Heart left ventricle (tissue), 16 donors: Measurements from ENCODE around the gene FPR2. TPM values are rescaled to one million over a fixed set of nuclear protein-coding genes. Genes with fewer than 3 reads are reported as not detected.

ENCODE experiments used
- ATAC-seq, 4 donors: fragments of 200-7000 bp; cut with Tn5 transposase; one replicate each; pipeline ENCODE4 v1.9.1; 2020 to 2022; ENCODE audit warnings: moderate library complexity in 4 of 4, mild to moderate bottlenecking in 3 of 4, moderate number of reproducible peaks in 1 of 4
- DNase-seq, 5 donors: peaks; one replicate each; pipeline ENCODE4 v3.0.0-alpha.2; 2020
- H3K27ac ChIP-seq, 12 donors: fragments of 200-600 bp; sonication (generic) in 4 of 12; one replicate each; pipeline versions ENCODE4 v1.5.0 to v1.8.0; 2016 to 2022; ENCODE audit warnings: mild to moderate bottlenecking in 2 of 12
- H3K27me3 ChIP-seq, 9 donors: fragments of 200-600 bp; sonication (generic) in 2 of 9; one replicate each; pipeline versions ENCODE4 v1.5.1 to v1.8.0; 2016 to 2022; ENCODE audit warnings: mild to moderate bottlenecking in 3 of 9
- H3K36me3 ChIP-seq, 9 donors: fragments of 200-600 bp; sonication (generic) in 2 of 9; one replicate each; pipeline versions ENCODE4 v1.5.0 to v1.8.0; 2018 to 2022; ENCODE audit warnings: mild to moderate bottlenecking in 2 of 9
- H3K4me1 ChIP-seq, 12 donors: fragments of 200-600 bp; sonication (generic) in 4 of 12; one replicate each; pipeline versions ENCODE4 v1.5.0 to v1.8.0; 2016 to 2022; ENCODE audit warnings: mild to moderate bottlenecking in 3 of 12
- H3K4me3 ChIP-seq, 12 donors: fragments of 200-600 bp; sonication (generic) in 4 of 12; one replicate each; pipeline versions ENCODE4 v1.5.0 to v1.8.0; 2017 to 2022; ENCODE audit warnings: mild to moderate bottlenecking in 9 of 12, moderate library complexity in 4 of 12
- H3K9me3 ChIP-seq, 12 donors: fragments of 200-600 bp; sonication (generic) in 4 of 12; one replicate each; pipeline versions ENCODE4 v1.5.0 to v1.8.0; 2016 to 2022; ENCODE audit warnings: mild to moderate bottlenecking in 1 of 12
- POLR2A ChIP-seq, 2 donors: fragments of 450-650 bp; IDR thresholded peaks; one replicate each; pipeline ENCODE4 v1.6.1; 2017; ENCODE audit warnings: antibody characterized with exemption in 2 of 2, mild to moderate bottlenecking in 2 of 2, moderate library complexity in 2 of 2
- WGBS, 4 donors: extraction: QIAGEN DNeasy Blood & Tissue Kit in 2 of 4; methylation state at CpG; one replicate each; pipeline versions ENCODE4 v1.1.5 to v1.1.7; 2013 to 2018; 5-methylcytosine and 5-hydroxymethylcytosine counted together
- intact Hi-C, 10 donors: fragments of 100-400 bp; cut with DNase I; formaldehyde crosslinking; loops; one replicate each; pipeline versions ENCODE4 v1.11.1 to v1.14.2; 2022
- polyA plus RNA-seq, 2 donors: library from polyadenylated mRNA; stranded (reverse); fragments of 200-250 nt; gene quantifications; one replicate each; pipeline ENCODE4 v1.2.3, GENCODE V29; 2013
- total RNA-seq, 9 donors: library from RNA; depleted of rRNA in 2 of 9; stranded (reverse); fragments of >200 nt in 2 of 9; fragmentation: NEBNext Ultra II Directional in 3 of 9; extraction: Animal tissue kit (Norgen Biotek cat#: 25700) in 3 of 9; gene quantifications; one replicate each; pipeline versions ENCODE4 v1.1.0 to v1.2.4, GENCODE V29; 2016 to 2023
- TF ChIP-seq, protein P1 (sequence below), 12 donors: fragments of 200-600 bp; sonication (generic) in 4 of 12; IDR thresholded peaks; one replicate each; pipeline versions ENCODE4 v1.5.0 to v1.8.0; 2018 to 2022; ENCODE audit warnings: antibody characterized with exemption in 12 of 12, mild to moderate bottlenecking in 5 of 12
- donor health status: ischemic (EF 13 %, LVEDD 7.1; RV severe dilation, severe dysfunction).
- donor health status: healthy with polysubstance abuse.
- donor health status: DM: no; HTN: yes; CAD: no.
- donor health status: DM: no; HTN: no; CAD: no.
- donor health status: ischemic (EF 25% LVEDD 6.9; RV normal size, moderate dysfunction).
- donor health status: ischemic (EF 25% LVEDD 5.7; RV mildly dilated, moderate dysfunction).
- donor health status: healthy.
- donor health status: DM: yes; HTN: yes; CAD: no.
- donor health status: ischemic (EF 35%, LVEDD 5.7; RV mildly dilated, moderate dysfunction).
- donor health status: nonischemic (EF 11% LVEDD 7.7; RV severe dilation, severe dysfunction).
- donor health status: DM: yes; HTN: yes; CAD: no.
- donor health status: PGD.
- donor health status: ischemic (EF 29% LVEDD 5.4; RV normal size, mild dysfunction).
- donor health status: nonischemic (EF 23%, LVEDD 6.1; RV moderate dilation, normal function).

The FPR2 gene
- total and polyA plus RNA-seq, 11 donors, result 0.11 to 11.1 (median 0.80) TPM; not detected in 1

DNA sequence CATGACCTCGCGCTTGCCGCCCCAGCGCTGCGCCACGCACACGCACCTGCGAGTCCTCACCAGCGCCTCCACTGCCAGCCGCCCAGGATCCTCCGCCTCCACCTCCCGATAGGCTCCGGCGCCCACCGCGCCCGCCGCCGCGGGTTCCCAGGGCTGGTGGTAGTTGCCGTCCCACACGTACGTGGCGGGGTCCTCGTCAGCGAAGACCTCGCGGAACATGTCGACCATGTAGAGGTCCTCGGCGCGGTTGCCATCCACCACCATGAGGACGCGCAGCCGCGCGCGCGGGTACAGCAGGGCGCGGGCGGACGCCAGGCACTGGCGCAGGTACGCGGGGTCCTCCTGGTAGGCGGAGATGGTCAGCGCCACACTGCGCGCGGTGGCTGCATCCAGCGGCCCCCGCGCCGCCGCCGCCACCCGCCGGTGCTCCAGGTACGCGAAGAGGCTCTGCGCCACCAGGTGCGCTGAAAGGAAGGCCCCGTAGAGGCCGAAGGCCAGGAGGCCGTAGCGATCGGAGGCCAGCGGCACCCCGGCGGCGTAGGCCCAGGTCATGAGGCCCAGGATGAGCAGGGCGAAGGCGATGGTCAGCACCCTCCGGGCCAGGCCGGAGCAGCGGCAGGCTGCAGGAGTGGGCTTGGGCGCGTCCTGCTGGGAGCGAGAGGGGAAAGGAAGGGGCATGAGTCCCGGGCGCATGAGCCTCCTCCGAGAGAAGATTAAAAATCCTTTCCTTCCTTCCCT, 41.6 kb upstream of the FPR2 start:
- no peaks in the 10 kb centered on the region for H3K9me3 ChIP-seq
- DNase-seq (no peak), ATAC-seq (peak in 1 of 4 donors; percentile 18)
- WGBS, 4 donors, result 2 to 7% (median 5%) methylated on average over 41 to 83 of the region's 83 CpGs
- no peak overlapping the region for H3K27ac ChIP-seq
- no peaks in the 10 kb centered on the region for H3K36me3 ChIP-seq
- intact Hi-C loops, result loop anchor here in 2 of 10 donors (2.0 to 10.0 kb wide), 2 partner anchors 59 to 85 kb away; no protein-coding TSS in a partner anchor
- H3K27me3 ChIP-seq, result peaks cover 14 to 82% (median 44%) of the 10 kb centered on the region in 9 donors
- peaks cover 0 to 13% (median 4%) of the 10 kb centered on the region in 12 donors for H3K4me1 ChIP-seq
- TF ChIP-seq POLR2A (IDR thresholded peaks at IDR 0.05), result no peak
- TF ChIP-seq, protein P1, sequence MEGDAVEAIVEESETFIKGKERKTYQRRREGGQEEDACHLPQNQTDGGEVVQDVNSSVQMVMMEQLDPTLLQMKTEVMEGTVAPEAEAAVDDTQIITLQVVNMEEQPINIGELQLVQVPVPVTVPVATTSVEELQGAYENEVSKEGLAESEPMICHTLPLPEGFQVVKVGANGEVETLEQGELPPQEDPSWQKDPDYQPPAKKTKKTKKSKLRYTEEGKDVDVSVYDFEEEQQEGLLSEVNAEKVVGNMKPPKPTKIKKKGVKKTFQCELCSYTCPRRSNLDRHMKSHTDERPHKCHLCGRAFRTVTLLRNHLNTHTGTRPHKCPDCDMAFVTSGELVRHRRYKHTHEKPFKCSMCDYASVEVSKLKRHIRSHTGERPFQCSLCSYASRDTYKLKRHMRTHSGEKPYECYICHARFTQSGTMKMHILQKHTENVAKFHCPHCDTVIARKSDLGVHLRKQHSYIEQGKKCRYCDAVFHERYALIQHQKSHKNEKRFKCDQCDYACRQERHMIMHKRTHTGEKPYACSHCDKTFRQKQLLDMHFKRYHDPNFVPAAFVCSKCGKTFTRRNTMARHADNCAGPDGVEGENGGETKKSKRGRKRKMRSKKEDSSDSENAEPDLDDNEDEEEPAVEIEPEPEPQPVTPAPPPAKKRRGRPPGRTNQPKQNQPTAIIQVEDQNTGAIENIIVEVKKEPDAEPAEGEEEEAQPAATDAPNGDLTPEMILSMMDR (IDR thresholded peaks at IDR 0.05), result no peak
- H3K4me3 ChIP-seq, result peak overlapping the region in 11 of 12 donors; percentile 3 to 49 (median 34)

DNA sequence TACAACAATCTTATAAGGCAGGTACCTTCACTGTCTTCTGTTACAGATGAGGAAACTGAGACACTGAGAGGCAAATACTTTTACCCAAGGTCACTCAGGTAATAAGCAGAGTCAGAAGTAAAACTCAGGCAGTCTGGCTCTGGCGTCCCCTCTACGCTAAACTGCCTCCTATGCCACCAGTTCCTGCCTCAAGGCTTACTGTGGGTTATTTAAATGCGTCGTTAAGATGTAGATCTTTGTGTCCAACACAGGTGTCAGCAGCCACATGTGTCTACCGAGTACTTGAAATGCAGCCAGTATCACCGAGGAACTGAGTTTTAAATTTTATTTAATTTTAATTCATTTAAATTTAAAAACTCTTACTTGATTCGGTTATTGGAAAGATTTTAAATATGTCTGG, 39.1 kb upstream of the FPR2 start:
- no peak for ATAC-seq
- intact Hi-C loops, result no loop called here

DNA sequence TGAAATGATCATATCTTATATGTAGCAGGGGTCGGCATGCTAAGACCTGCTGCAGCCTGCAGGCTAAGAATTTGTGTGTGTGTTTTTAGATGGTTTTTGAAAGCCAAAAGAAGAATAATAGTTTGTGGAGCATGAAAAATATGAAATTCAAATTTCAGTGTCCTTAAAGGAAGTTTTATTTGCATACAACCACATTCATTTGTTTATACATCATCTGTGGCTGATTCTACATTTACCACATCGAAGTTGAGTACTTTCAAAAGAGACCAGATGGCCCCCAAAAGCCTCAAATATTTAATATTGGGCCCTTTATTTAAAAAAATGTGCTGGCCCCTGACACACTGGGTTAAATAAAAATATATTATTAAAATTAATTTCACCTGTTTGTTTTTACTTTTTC, 38.5 kb upstream of the FPR2 start:
- no peak for TF ChIP-seq POLR2A (IDR thresholded peaks at IDR 0.05)
- peaks cover 14 to 90% (median 62%) of the 10 kb centered on the region in 9 donors for H3K27me3 ChIP-seq
- DNase-seq, result no peak
- peaks cover 0 to 18% (median 4%) of the 10 kb centered on the region in 12 donors for H3K4me1 ChIP-seq
- WGBS, 4 donors, result 65 to 77% (median 74%) methylated on average over 2 of the region's 2 CpGs
- peak overlapping the region in 2 of 12 donors; percentile 4 to 26 for H3K4me3 ChIP-seq
- H3K27ac ChIP-seq, result no peak overlapping the region
- intact Hi-C loops, result no loop called here
- H3K9me3 ChIP-seq, result no peaks in the 10 kb centered on the region
- H3K36me3 ChIP-seq, result no peaks in the 10 kb centered on the region
- no peak for ATAC-seq

More for the DNA sequence above, 39.1 kb upstream of the FPR2 start:
- no peaks in the 10 kb centered on the region for H3K9me3 ChIP-seq
- no peak for TF ChIP-seq POLR2A (IDR thresholded peaks at IDR 0.05)
- TF ChIP-seq, protein P1 (IDR thresholded peaks at IDR 0.05), result no peak
- no peaks in the 10 kb centered on the region for H3K36me3 ChIP-seq
- peaks cover 0 to 18% (median 4%) of the 10 kb centered on the region in 12 donors for H3K4me1 ChIP-seq
- peaks cover 14 to 85% (median 56%) of the 10 kb centered on the region in 9 donors for H3K27me3 ChIP-seq
- no peak for DNase-seq
- no peak overlapping the region for H3K4me3 ChIP-seq
- WGBS, 4 donors, result 68 to 77% (median 74%) methylated on average over 7 of the region's 7 CpGs
- H3K27ac ChIP-seq, result no peak overlapping the region

DNA sequence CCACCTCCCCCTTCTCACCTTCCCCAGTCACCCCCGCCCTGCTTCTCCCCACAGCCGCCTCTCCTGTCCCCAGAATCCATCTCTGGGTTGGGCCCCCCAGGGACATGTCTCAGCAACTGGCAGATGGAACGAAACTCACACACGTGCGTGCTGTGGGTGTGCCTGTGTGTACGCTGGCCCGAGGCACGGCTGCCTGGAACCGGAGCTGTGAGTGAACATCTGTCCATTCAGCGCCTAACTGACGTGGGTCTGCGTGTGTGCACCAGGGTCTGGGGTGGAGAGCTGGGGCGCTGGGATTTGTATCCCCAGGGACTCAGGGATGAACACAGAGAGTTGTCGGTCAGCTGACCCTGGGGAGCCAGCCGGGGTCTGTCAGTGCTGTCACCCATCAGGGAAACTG, 36.4 kb upstream of the FPR2 start:
- peaks cover 13 to 92% (median 49%) of the 10 kb centered on the region in 9 donors for H3K27me3 ChIP-seq
- no peaks in the 10 kb centered on the region for H3K36me3 ChIP-seq
- H3K9me3 ChIP-seq, result no peaks in the 10 kb centered on the region
- TF ChIP-seq, protein P1 (IDR thresholded peaks at IDR 0.05), result no peak
- TF ChIP-seq POLR2A (IDR thresholded peaks at IDR 0.05), result no peak
- ATAC-seq, result peak in 3 of 4 donors; percentile 27 to 46 (median 37)
- peak in 1 of 5 donors; percentile 72 for DNase-seq
- WGBS, 4 donors, result 31 to 65% (median 47%) methylated on average over 11 to 15 of the region's 15 CpGs
- peaks cover 0 to 12% (median 1%) of the 10 kb centered on the region in 12 donors for H3K4me1 ChIP-seq
- peak overlapping the region in 1 of 12 donors; percentile 41 for H3K27ac ChIP-seq
- H3K4me3 ChIP-seq, result no peak overlapping the region
- intact Hi-C loops, result no loop called here
